Erythroblast (primary cell): ENCODE data around the gene DCUN1D2.

ENCODE experiments used
- GATA1 ChIP-seq: IDR thresholded peaks from 2 replicates; pipeline ENCODE4 v1.6.1; 2011; ENCODE audit warnings: low read depth, mild to moderate bottlenecking, control low read depth, low read length, moderate library complexity
- POLR2A ChIP-seq: IDR thresholded peaks from 2 replicates; pipeline ENCODE4 v1.6.1; 2011; ENCODE audit warnings: mild to moderate bottlenecking, low read length

DNA sequence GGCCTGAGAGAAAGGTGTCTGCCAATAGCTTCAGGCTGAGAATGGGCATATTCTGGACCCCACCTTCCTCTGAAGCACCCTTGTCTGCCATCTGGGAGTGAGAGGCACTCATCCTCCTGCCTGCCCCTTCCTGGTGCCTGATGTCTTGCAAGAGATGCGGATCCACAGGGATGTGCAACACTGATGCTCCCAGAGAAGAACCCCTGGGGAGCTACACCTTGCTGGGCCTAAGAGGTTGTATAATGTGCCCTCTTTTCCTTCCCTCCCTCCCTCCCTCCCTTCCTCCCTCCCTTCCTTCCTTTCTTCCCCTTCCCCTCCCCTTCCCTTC, 71.8 kb downstream of the DCUN1D2 start:
- TF ChIP-seq POLR2A (no peak), GATA1 (no peak)
